HG02759 (cell line): ENCODE results near the gene CCDC157.
A peak's percentile ranks its signal among the peaks of the same experiment; 100 is the strongest.

Source experiments
- ATAC-seq: cut with Tn5 transposase; IDR thresholded peaks from one replicate; pipeline ENCODE4 v1.9.1; 2021; ENCODE audit warnings: mild to moderate bottlenecking, moderate library complexity; ENCODE audit not compliant: unreplicated experiment

CCDC157 gene

GRCh38 chr22:30356449-30357235, at the start of gene CCDC157, which contains the start of gene SF3A1:
TSS of gene CCDC157 (plus strand) at chr22:30357007. CDS start at chr22:30366001, 8,994 bp downstream.
TSS of gene SF3A1 (minus strand) at chr22:30356894. CDS start at chr22:30356792, 102 bp downstream.
- ATAC-seq, result peak; percentile 95

GRCh38 chr22:30307041-30307574, 49.7 kb upstream of the CCDC157 start:
- ATAC-seq, result no peak

DNA sequence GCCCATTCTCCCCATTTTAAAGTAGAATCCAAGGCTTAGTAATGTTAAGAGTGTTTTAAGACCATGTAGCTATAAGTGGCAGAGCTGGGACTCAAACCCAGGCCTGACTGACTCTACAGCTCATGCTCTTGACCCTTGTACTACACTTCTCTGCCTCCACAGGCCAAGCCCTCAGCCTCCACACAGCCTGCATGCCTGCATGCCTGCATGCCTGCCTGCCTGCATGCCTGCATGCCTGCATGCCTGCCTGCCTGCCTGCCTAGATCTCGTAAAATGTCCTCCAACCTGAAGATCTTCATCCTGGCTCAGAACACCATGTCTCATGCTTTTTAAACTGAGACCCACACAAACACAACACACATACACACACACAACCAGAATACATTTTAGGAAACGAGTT, 48.7 kb upstream of the CCDC157 start:
- no peak for ATAC-seq

- ATAC-seq, result peak; percentile 36
Observed at GRCh38 chr22:30308518-30309230, 48.1 kb upstream of the CCDC157 start.

GRCh38 chr22:30309951-30310741, 46.7 kb upstream of the CCDC157 start:
- peak; percentile 42 for ATAC-seq

GRCh38 chr22:30310881-30311771, 45.7 kb upstream of the CCDC157 start:
- ATAC-seq, result no peak

DNA sequence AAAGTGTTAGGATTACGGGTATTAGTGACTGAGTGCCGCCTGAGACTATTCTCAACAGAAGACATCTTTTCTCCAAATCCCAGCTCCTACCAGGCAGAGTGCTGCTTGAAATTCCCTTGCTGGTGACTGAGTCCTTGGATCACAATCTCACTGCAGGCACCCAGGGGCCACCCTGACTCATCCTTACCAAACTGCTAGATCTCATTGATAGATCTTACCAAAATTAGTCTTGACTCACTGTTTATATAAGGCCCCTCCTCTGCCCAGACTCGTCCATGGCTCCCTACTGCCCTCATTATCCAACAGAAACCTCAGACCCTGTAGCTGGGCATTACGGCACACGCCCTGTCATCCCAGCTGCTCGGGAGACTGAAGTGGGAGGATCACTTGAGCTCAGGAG, 44.8 kb upstream of the CCDC157 start:
- no peak for ATAC-seq

DNA sequence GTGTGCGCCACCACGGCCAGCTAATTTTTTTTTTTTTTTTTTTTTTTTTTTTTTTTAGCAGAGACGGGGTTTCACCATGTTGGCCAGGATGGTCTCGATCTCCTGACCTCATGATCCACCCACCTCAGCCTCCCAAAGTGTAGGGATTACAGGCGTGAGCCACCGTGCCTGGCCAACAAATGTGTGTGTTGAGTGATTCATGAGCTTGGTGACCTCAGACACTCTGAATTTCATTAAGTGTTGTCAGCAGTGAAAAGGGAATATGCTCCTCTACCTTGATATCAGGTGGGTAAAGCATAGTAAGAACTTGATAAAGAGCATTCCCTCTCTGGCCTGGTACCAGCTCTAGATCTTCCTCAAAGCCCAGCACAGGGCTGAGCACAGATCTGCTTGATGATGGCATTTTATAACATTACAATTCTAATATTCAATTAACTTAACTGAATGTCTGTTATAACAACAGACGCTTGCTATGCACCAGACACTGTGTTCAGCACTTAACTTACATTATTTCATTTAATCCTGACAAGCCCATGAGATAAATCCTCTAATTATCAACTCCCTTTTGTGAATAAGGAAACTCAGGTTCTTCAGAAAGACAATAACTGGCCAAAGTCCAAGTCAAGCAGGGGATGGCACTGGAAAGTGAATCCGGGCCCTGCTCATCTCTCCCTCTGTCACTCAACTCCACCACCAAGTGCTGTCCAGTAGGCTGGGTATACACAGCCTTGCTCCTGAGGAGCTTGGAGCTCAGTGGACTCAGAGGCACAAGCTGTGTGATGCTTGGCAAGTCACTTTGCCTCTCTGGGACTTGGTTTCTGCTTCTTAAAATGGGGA, 43.1 kb upstream of the CCDC157 start:
- ATAC-seq, result no peak

DNA sequence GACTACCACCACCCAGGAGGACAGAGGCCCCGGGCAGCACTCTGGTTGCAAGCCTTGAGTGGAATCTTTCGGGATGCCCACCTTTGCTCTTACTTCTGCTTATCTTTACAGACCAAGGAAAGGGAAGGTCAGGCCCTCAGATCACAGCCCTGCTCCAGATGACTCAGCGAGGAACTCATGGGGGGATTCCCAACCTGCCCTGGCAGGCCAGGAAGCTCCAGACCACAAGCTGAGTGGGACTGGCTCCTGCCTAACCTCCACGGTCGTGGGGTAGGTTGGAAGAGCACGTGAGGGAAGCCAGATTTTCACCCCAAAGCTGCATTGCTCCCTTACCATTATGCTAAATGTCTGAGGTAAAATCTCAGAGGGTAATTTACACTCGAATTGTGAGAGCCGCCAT, 41.9 kb upstream of the CCDC157 start:
- peak; percentile 34 for ATAC-seq

DNA sequence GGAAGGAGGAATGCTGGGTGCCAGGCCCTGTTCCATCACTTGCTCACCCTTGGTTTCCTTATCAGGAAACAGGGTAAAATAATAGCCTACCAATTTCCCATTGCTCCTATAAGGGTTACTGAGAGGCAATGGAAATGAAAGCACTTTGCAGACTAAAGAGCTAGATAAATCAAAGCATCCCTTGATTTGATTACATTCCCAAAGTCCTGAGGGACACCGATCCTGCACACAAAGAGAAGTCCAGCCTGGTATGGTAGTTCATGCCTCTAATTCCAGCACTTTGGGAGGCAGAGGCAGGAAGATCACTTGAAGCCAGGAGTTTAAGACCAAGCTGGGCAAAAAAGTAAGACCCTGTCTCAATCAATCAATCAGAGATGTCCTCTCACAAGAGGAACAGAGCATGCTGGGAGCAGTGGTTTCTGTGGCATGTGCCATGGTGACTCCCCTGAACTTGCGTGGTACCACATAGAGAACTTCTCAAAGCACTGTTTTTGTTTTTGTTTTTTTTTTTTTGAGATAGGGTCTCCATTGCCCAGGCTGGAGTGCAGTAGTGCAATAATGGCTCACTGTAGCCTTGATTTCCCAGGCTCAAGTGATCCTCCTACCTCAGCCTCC, 40.7 kb upstream of the CCDC157 start:
- no peak for ATAC-seq

DNA sequence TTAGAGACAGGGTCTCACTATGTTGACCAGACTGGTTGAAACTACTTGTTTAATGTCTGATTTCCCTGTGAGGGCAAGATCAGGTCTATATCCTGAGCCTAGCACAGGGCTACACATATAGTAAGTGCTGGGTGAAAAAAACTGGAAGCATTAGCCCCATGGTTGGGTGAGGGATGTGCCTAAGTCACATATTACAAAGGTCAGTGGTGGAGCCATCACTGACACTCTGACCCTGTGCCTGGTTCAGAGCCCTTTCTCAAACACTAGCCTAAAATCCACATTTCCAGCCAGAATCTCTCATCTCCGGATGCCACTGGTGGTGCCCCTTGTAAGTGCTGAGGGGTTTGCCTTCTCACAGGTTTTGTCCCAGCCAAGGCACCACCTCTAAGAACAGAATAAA, 39.0 kb upstream of the CCDC157 start:
- ATAC-seq, result no peak

- ATAC-seq, result no peak
Observed at GRCh38 chr22:30318799-30319419, 37.9 kb upstream of the CCDC157 start.

DNA sequence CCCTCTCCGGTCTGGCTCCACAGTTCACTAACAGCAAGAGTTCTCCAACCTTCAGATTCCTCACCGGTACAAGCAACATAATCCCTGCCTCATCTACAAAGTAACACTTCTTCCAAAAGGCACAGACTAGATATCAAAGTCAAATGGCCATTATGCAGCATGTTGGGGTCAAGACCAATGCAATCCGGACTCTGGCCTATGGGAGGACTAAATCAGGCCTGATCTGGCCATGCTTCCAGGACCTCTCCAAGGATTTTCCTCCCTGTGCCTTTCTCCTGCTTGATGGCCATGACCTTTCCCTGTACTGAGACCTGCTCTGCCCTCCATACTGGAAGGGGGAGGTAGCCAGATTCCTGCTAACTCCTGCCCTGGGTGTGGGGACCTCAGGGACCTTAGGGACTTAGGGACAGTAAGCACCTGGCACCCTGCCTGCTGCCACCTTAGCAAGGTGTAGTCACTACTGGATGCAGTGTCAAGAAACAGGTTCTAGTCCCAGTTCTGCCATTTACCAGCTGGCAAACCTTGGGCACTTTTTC, 36.7 kb upstream of the CCDC157 start:
- no peak for ATAC-seq

DNA sequence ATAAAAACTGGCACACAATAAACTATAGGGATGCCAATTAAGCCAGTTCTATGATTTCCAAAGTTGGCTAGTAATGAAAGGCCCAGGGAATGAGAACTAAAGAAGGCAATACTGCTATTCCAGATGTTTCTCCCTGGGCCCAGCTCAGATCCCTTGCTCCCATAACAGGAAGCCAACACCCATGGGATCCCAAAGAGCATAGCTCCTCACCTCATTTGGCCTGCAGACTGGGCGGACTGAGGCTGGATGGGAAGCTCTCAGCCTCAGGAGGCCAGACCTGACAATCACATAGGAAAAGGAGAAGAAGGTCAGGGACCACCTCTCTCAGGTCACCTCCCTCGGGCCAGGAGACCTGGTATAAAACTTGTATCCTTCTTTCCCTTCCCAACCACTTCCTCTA, 35.3 kb upstream of the CCDC157 start:
- ATAC-seq, result no peak

- no peak for ATAC-seq
Observed at GRCh38 chr22:30323246-30323645, 33.6 kb upstream of the CCDC157 start.

- no peak for ATAC-seq
Observed at GRCh38 chr22:30324014-30324730, 32.6 kb upstream of the CCDC157 start.

GRCh38 chr22:30325065-30325720, 31.6 kb upstream of the CCDC157 start:
- ATAC-seq, result no peak
